Lower lobe of right lung (tissue), 2 donors: ENCODE measurements around the gene SCART1. TPM values are rescaled to one million over a fixed set of nuclear protein-coding genes. Genes with fewer than 3 reads are reported as not detected.

Experiments used
- ATAC-seq, 2 donors: fragments of 200-7000 bp; cut with Tn5 transposase; one replicate each; pipeline ENCODE4 v1.9.1; 2020 to 2022; ENCODE audit warnings: mild to moderate bottlenecking in 2 of 2, moderate library complexity in 2 of 2
- DNase-seq: peaks from one replicate; pipeline ENCODE4 v3.0.0-alpha.2; 2020
- H3K27ac ChIP-seq: fragments of 200-600 bp; one replicate; pipeline ENCODE4 v1.8.0; 2022
- H3K27me3 ChIP-seq: fragments of 200-600 bp; one replicate; pipeline ENCODE4 v1.8.0; 2022; ENCODE audit warnings: low read depth
- H3K36me3 ChIP-seq: fragments of 200-600 bp; one replicate; pipeline ENCODE4 v1.8.0; 2022; ENCODE audit warnings: mild to moderate bottlenecking
- H3K4me1 ChIP-seq: fragments of 200-600 bp; one replicate; pipeline ENCODE4 v1.8.0; 2022
- H3K4me3 ChIP-seq: fragments of 200-600 bp; one replicate; pipeline ENCODE4 v1.8.0; 2022; ENCODE audit warnings: mild to moderate bottlenecking
- H3K9me3 ChIP-seq: fragments of 200-600 bp; one replicate; pipeline ENCODE4 v1.8.0; 2022
- intact Hi-C: fragments of 100-400 bp; cut with DNase I; formaldehyde crosslinking; loops from one replicate; pipeline ENCODE4 v1.11.0; 2022
- total RNA-seq: library from RNA; stranded (reverse); fragmentation: NEBNext Ultra II Directional; extraction: Animal tissue kit (Norgen Biotek cat#: 25700); gene quantifications from one replicate; pipeline ENCODE4 v1.2.1, GENCODE V29; 2021
- TF ChIP-seq, protein P1 (sequence below): fragments of 200-600 bp; IDR thresholded peaks from one replicate; pipeline ENCODE4 v1.8.0; 2022; ENCODE audit warnings: antibody characterized with exemption, mild to moderate bottlenecking
- donor health status: DM: no; HTN: yes; CAD: no; lungs with severe emphysema.

The SCART1 gene
- total RNA-seq, 1 donor from 2014 or later, result 2.4 TPM

- Histone ChIP-seq H3K4me3 (no peak overlapping the region), H3K9me3 (no peaks in the 10 kb centered on the region), H3K36me3 (no peaks in the 10 kb centered on the region), H3K27me3 (no peaks in the 10 kb centered on the region), H3K4me1 (no peaks in the 10 kb centered on the region), H3K27ac (no peak overlapping the region)
- TF ChIP-seq, protein P1, sequence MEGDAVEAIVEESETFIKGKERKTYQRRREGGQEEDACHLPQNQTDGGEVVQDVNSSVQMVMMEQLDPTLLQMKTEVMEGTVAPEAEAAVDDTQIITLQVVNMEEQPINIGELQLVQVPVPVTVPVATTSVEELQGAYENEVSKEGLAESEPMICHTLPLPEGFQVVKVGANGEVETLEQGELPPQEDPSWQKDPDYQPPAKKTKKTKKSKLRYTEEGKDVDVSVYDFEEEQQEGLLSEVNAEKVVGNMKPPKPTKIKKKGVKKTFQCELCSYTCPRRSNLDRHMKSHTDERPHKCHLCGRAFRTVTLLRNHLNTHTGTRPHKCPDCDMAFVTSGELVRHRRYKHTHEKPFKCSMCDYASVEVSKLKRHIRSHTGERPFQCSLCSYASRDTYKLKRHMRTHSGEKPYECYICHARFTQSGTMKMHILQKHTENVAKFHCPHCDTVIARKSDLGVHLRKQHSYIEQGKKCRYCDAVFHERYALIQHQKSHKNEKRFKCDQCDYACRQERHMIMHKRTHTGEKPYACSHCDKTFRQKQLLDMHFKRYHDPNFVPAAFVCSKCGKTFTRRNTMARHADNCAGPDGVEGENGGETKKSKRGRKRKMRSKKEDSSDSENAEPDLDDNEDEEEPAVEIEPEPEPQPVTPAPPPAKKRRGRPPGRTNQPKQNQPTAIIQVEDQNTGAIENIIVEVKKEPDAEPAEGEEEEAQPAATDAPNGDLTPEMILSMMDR, result no peak
- DNase-seq (no peak), ATAC-seq (no peak)
- intact Hi-C loops, result no loop called here
Measured at GRCh38 chr10:133458021-133458709, 4.4 kb downstream of the SCART1 start.

- H3K9me3 ChIP-seq, result no peaks in the 10 kb centered on the region
- DNase-seq, result no peak
Measured at GRCh38 chr10:133458710-133459453, 5.1 kb downstream of the SCART1 start.

DNA sequence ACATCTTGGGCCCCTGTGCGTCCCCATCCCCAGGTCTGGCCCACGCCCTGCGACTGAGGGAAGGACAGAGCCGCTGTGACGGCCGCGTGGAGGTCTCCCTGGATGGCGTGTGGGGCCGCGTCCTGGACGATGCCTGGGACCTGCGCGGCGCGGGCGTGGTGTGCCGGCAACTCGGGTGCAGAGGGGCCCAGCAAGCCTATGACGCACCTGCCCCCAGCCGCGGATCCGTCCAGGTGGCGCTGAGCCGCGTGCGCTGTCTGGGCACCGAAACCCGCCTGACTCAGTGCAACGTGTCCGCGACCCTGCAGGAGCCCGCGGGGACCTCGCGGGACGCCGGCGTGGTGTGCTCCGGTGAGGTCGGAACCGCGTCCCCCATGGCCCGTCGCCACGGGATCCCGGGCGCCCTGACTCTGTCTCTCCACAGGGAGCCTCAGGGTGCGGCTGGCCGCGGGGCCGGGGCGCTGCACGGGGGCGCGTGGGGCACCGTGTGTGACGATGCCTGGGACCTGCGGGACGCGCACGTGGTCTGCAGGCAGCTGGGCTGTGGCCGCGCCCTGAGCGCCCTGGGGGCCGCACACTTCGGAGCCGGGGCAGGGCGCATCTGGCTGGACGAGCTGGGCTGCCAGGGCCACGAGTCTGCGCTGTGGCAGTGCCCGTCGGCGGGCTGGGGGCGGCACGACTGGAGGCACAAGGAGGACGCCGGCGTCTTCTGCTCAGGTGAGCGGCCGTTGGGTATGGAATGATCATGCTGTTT is 5.9 kb downstream of the SCART1 start:
- DNase-seq, result no peak
- intact Hi-C loops, result no loop called here

More at GRCh38 chr10:133458710-133459453, 5.1 kb downstream of the SCART1 start:
- H3K4me3 ChIP-seq, result no peak overlapping the region
- ATAC-seq, result no peak
- intact Hi-C loops, result no loop called here
- TF ChIP-seq, protein P1, result no peak
- no peaks in the 10 kb centered on the region for H3K4me1 ChIP-seq
- H3K27ac ChIP-seq, result no peak overlapping the region
- no peaks in the 10 kb centered on the region for H3K27me3 ChIP-seq
- no peaks in the 10 kb centered on the region for H3K36me3 ChIP-seq

GRCh38 chr10:133460208-133460769 is 6.5 kb downstream of the SCART1 start:
- DNase-seq, result no peak
- Histone ChIP-seq H3K4me1 (no peaks in the 10 kb centered on the region), H3K9me3 (no peaks in the 10 kb centered on the region), H3K27ac (no peak overlapping the region), H3K36me3 (no peaks in the 10 kb centered on the region), H3K27me3 (no peaks in the 10 kb centered on the region), H3K4me3 (no peak overlapping the region)
- ATAC-seq, result no peak
- intact Hi-C loops, result no loop called here
- TF ChIP-seq, protein P1, result no peak

More for the DNA sequence above, 5.9 kb downstream of the SCART1 start:
- no peaks in the 10 kb centered on the region for H3K36me3 ChIP-seq
- TF ChIP-seq, protein P1, result no peak
- H3K9me3 ChIP-seq, result no peaks in the 10 kb centered on the region
- H3K4me1 ChIP-seq, result no peaks in the 10 kb centered on the region
- no peaks in the 10 kb centered on the region for H3K27me3 ChIP-seq
- no peak overlapping the region for H3K4me3 ChIP-seq
- no peak for ATAC-seq
- no peak overlapping the region for H3K27ac ChIP-seq

GRCh38 chr10:133461027-133461426 is 7.3 kb downstream of the SCART1 start:
- no peaks in the 10 kb centered on the region for H3K9me3 ChIP-seq
- TF ChIP-seq, protein P1, result no peak
- H3K36me3 ChIP-seq, result no peaks in the 10 kb centered on the region
- intact Hi-C loops, result no loop called here
- ATAC-seq (no peak), DNase-seq (no peak)
- no peak overlapping the region for H3K4me3 ChIP-seq
- no peaks in the 10 kb centered on the region for H3K4me1 ChIP-seq
- H3K27ac ChIP-seq, result no peak overlapping the region
- H3K27me3 ChIP-seq, result no peaks in the 10 kb centered on the region
